Hepatocyte (in vitro differentiated cells): Measurements from ENCODE around the gene ERO1B. TPM values are rescaled to one million over a fixed set of nuclear protein-coding genes. Genes with fewer than 3 reads are reported as not detected.

Experiments used
- DNase-seq: peaks from one replicate; pipeline ENCODE4 v3.0.0-alpha.2; 2016; ENCODE audit warnings: low spot score
- H2AFZ ChIP-seq: fragments of 200-600 bp; sonication (generic); 2 replicates; pipeline ENCODE4 v1.6.0; 2016; ENCODE audit warnings: antibody characterized with exemption, mild to moderate bottlenecking
- H3K27ac ChIP-seq: fragments of 200-600 bp; sonication (generic); 2 replicates; pipeline ENCODE4 v1.5.1; 2016; ENCODE audit warnings: mild to moderate bottlenecking
- H3K27me3 ChIP-seq: fragments of 200-600 bp; sonication (generic); 2 replicates; pipeline ENCODE4 v1.6.1; 2016
- H3K36me3 ChIP-seq: fragments of 200-600 bp; sonication (generic); replicated peaks from 2 replicates; pipeline ENCODE4 v1.5.1; 2016; ENCODE audit warnings: low read depth; ENCODE audit not compliant: insufficient read depth
- H3K4me1 ChIP-seq: fragments of 200-600 bp; sonication (generic); 2 replicates; pipeline ENCODE4 v1.5.1; 2016; ENCODE audit warnings: mild to moderate bottlenecking, moderate library complexity; ENCODE audit not compliant: insufficient read depth
- H3K4me2 ChIP-seq: fragments of 200-600 bp; sonication (generic); 2 replicates; pipeline ENCODE4 v1.6.0; 2016
- H3K4me3 ChIP-seq: fragments of 200-600 bp; sonication (generic); 2 replicates; pipeline ENCODE4 v1.5.1; 2016; ENCODE audit warnings: mild to moderate bottlenecking
- H3K79me2 ChIP-seq: fragments of 200-600 bp; sonication (generic); 2 replicates; pipeline ENCODE4 v1.6.0; 2017; ENCODE audit warnings: mild to moderate bottlenecking
- H3K9me2 ChIP-seq: fragments of 200-600 bp; sonication (generic); replicated peaks from 2 replicates; pipeline ENCODE4 v1.6.0; 2017; ENCODE audit warnings: mild to moderate bottlenecking; ENCODE audit not compliant: insufficient read depth
- H3K9me3 ChIP-seq: fragments of 200-600 bp; sonication (generic); 2 replicates; pipeline ENCODE4 v1.5.1; 2016; ENCODE audit warnings: low read depth, mild to moderate bottlenecking
- H4K20me1 ChIP-seq: fragments of 200-600 bp; sonication (generic); 2 replicates; pipeline ENCODE4 v1.6.0; 2016; ENCODE audit warnings: mild to moderate bottlenecking; ENCODE audit not compliant: insufficient read depth, poor library complexity, severe bottlenecking
- CTCF ChIP-seq: fragments of 200-600 bp; sonication (generic); IDR thresholded peaks from 2 replicates; pipeline ENCODE4 v1.5.1; 2016; ENCODE audit warnings: antibody characterized with exemption, mild to moderate bottlenecking; ENCODE audit not compliant: poor library complexity
- EZH2 ChIP-seq: fragments of 200-600 bp; sonication (generic); IDR thresholded peaks from 2 replicates; pipeline ENCODE4 v1.6.1; 2016; ENCODE audit warnings: antibody characterized with exemption, mild to moderate bottlenecking, borderline replicate concordance
- EZH2phosphoT487 ChIP-seq: fragments of 200-600 bp; sonication (generic); IDR thresholded peaks from one replicate; pipeline ENCODE4 v1.6.1; 2018; ENCODE audit warnings: antibody characterized with exemption, mild to moderate bottlenecking, low read depth, moderate library complexity; ENCODE audit not compliant: unreplicated experiment, severe bottlenecking
- WGBS: methylation state at CpG from one replicate; pipeline ENCODE4 v1.1.6; 2016; ENCODE audit warnings: low lambda C conversion rate; ENCODE audit errors: missing lambda C conversion rate; 5-methylcytosine and 5-hydroxymethylcytosine counted together
- polyA plus RNA-seq: library from polyadenylated mRNA; unstranded; fragments of >200 nt; fragmentation: Nextera tagmentation; extraction: Ambion mirVana; gene quantifications from 2 replicates; pipeline ENCODE4 v1.2.1, GENCODE V29; 2016
- total RNA-seq: library from RNA; depleted of rRNA; stranded (reverse); fragments of >200 nt; gene quantifications from 2 replicates; pipeline ENCODE4 v1.2.3, GENCODE V29; 2014

The ERO1B gene
- total and polyA plus RNA-seq, 2 experiments from 2014 or later: 3.6 to 5.8 TPM

- no peaks in the 10 kb centered on the region for H3K9me2 ChIP-seq
- no peak overlapping the region for H2AFZ ChIP-seq
- WGBS: 79% methylated on average over 5 of the region's 5 CpGs
Measured at GRCh38 chr1:236308827-236309226, 27.1 kb upstream of the ERO1B start.

GRCh38 chr1:236307435-236307834 is 25.7 kb upstream of the ERO1B start:
- Histone ChIP-seq H2AFZ (no peak overlapping the region), H3K4me2 (no peak overlapping the region), H4K20me1 (no peaks in the 10 kb centered on the region), H3K79me2 (no peaks in the 10 kb centered on the region), H3K27me3 (no peaks in the 10 kb centered on the region), H3K4me3 (no peak overlapping the region), H3K27ac (no peak overlapping the region), H3K9me2 (no peaks in the 10 kb centered on the region), H3K4me1 (no peaks in the 10 kb centered on the region), H3K9me3 (no peaks in the 10 kb centered on the region), H3K36me3 (no peaks in the 10 kb centered on the region)
- no peak for DNase-seq
- TF ChIP-seq EZH2 (no peak), CTCF (no peak), EZH2phosphoT487 (no peak)
- WGBS: 60% methylated on average over 6 of the region's 6 CpGs

More at GRCh38 chr1:236308827-236309226, 27.1 kb upstream of the ERO1B start:
- DNase-seq: no peak
- H3K36me3 ChIP-seq: no peaks in the 10 kb centered on the region
- no peak overlapping the region for H3K4me2 ChIP-seq
- no peaks in the 10 kb centered on the region for H3K4me1 ChIP-seq
- no peak overlapping the region for H3K27ac ChIP-seq
- no peak for TF ChIP-seq EZH2phosphoT487
- TF ChIP-seq EZH2: no peak
- TF ChIP-seq CTCF: no peak
- no peak overlapping the region for H3K4me3 ChIP-seq
- no peaks in the 10 kb centered on the region for H3K9me3 ChIP-seq
- H4K20me1 ChIP-seq: no peaks in the 10 kb centered on the region
- H3K79me2 ChIP-seq: no peaks in the 10 kb centered on the region
- no peaks in the 10 kb centered on the region for H3K27me3 ChIP-seq

GRCh38 chr1:236304682-236305081 is 22.9 kb upstream of the ERO1B start:
- Histone ChIP-seq H3K4me1 (no peaks in the 10 kb centered on the region), H2AFZ (no peak overlapping the region), H3K9me3 (no peaks in the 10 kb centered on the region), H3K36me3 (no peaks in the 10 kb centered on the region), H3K9me2 (no peaks in the 10 kb centered on the region), H3K79me2 (no peaks in the 10 kb centered on the region), H3K4me3 (no peak overlapping the region), H4K20me1 (no peaks in the 10 kb centered on the region), H3K4me2 (no peak overlapping the region), H3K27me3 (no peaks in the 10 kb centered on the region), H3K27ac (no peak overlapping the region)
- DNase-seq: no peak
- 78% methylated on average over 4 of the region's 4 CpGs for WGBS
- TF ChIP-seq EZH2phosphoT487 (no peak), EZH2 (no peak), CTCF (no peak)

- H2AFZ ChIP-seq: no peak overlapping the region
- H3K9me3 ChIP-seq: no peaks in the 10 kb centered on the region
- 88% methylated on average over 4 of the region's 4 CpGs for WGBS
- H4K20me1 ChIP-seq: no peaks in the 10 kb centered on the region
- H3K27me3 ChIP-seq: no peaks in the 10 kb centered on the region
- no peak for DNase-seq
- no peak overlapping the region for H3K4me2 ChIP-seq
- no peak overlapping the region for H3K27ac ChIP-seq
- no peaks in the 10 kb centered on the region for H3K79me2 ChIP-seq
- H3K36me3 ChIP-seq: no peaks in the 10 kb centered on the region
- no peaks in the 10 kb centered on the region for H3K4me1 ChIP-seq
- TF ChIP-seq CTCF: no peak
- no peak for TF ChIP-seq EZH2phosphoT487
- TF ChIP-seq EZH2: no peak
- H3K4me3 ChIP-seq: no peak overlapping the region
- no peaks in the 10 kb centered on the region for H3K9me2 ChIP-seq
Measured at GRCh38 chr1:236303675-236304074, 21.9 kb upstream of the ERO1B start.
